ENCODE data around the gene LPP. TPM values are rescaled to one million over a fixed set of nuclear protein-coding genes. Genes with fewer than 3 reads are reported as not detected.

The LPP gene
- total RNA-seq, 3 donors from 2014 or later (not counting 1 experiment from before 2014, with no cell fraction given), result 137 to 163 (median 149) TPM

- Histone ChIP-seq H3K9me3 (ENCODE audit: control insufficient read depth, insufficient read depth, low read length) (no peaks in the 10 kb centered on the region), H3K4me1 (ENCODE audit: control insufficient read depth, insufficient read depth, low read length) (no peaks in the 10 kb centered on the region), H3K36me3 (ENCODE audit: control insufficient read depth, insufficient read depth, low read length) (peaks cover 10% of the 10 kb centered on the region), H3K27ac (ENCODE audit: low read length) (no peak overlapping the region), H3K4me3 (ENCODE audit: low read length) (no peak overlapping the region), H3K27me3 (ENCODE audit: control insufficient read depth, insufficient read depth, low read length) (no peaks in the 10 kb centered on the region)
- no peak for ATAC-seq
- H3K27me3 Mint-ChIP-seq (ENCODE audit: low read depth in 2 of 2), result no peaks in the 10 kb centered on the region
- no peak for DNase-seq
- peaks cover 0 to 5% of the 10 kb centered on the region in 2 donors for H3K4me1 Mint-ChIP-seq
- no peaks in the 10 kb centered on the region for H3K36me3 Mint-ChIP-seq
- no peak overlapping the region for H3K27ac Mint-ChIP-seq
- TF ChIP-seq CTCF (IDR thresholded peaks at IDR 0.05), result no peak
- 100% methylated on average over 4 of the region's 6 CpGs for WGBS (ENCODE audit: insufficient coverage)
- H3K4me3 Mint-ChIP-seq, result no peak overlapping the region
- intact Hi-C loops (cut with micrococcal nuclease), result no loop called here
- H3K9me3 Mint-ChIP-seq, result no peaks in the 10 kb centered on the region
Measured at GRCh38 chr3:188761439-188761838, 607.5 kb downstream of the LPP start.

GRCh38 chr3:188761964-188762363, 608.0 kb downstream of the LPP start:
- H3K36me3 Mint-ChIP-seq, result no peaks in the 10 kb centered on the region
- intact Hi-C loops (cut with micrococcal nuclease), result no loop called here
- no peaks in the 10 kb centered on the region for H3K9me3 Mint-ChIP-seq
- peaks cover 0 to 5% of the 10 kb centered on the region in 2 donors for H3K4me1 Mint-ChIP-seq
- no peak for ATAC-seq
- no peak overlapping the region for H3K27ac Mint-ChIP-seq
- no peaks in the 10 kb centered on the region for H3K27me3 Mint-ChIP-seq (ENCODE audit: low read depth in 2 of 2)
- no peaks in the 10 kb centered on the region for H3K4me1 ChIP-seq (ENCODE audit: control insufficient read depth, insufficient read depth, low read length)
- H3K9me3 ChIP-seq (ENCODE audit: control insufficient read depth, insufficient read depth, low read length), result no peaks in the 10 kb centered on the region
- H3K27me3 ChIP-seq (ENCODE audit: control insufficient read depth, insufficient read depth, low read length), result no peaks in the 10 kb centered on the region
- H3K4me3 ChIP-seq (ENCODE audit: low read length), result no peak overlapping the region
- peaks cover 10% of the 10 kb centered on the region for H3K36me3 ChIP-seq (ENCODE audit: control insufficient read depth, insufficient read depth, low read length)
- 95% methylated on average over 3 of the region's 3 CpGs for WGBS (ENCODE audit: insufficient coverage)
- DNase-seq, result no peak
- H3K4me3 Mint-ChIP-seq, result no peak overlapping the region
- no peak overlapping the region for H3K27ac ChIP-seq (ENCODE audit: low read length)
- no peak for TF ChIP-seq CTCF (IDR thresholded peaks at IDR 0.05)

GRCh38 chr3:188764609-188765008, 610.7 kb downstream of the LPP start:
- no peaks in the 10 kb centered on the region for H3K27me3 Mint-ChIP-seq (ENCODE audit: low read depth in 2 of 2)
- DNase-seq (no peak), ATAC-seq (no peak)
- peaks cover 0 to 5% of the 10 kb centered on the region in 2 donors for H3K4me1 Mint-ChIP-seq
- H3K4me1 ChIP-seq (ENCODE audit: control insufficient read depth, insufficient read depth, low read length), result no peaks in the 10 kb centered on the region
- 100% methylated on average over 1 of the region's 1 CpG for WGBS (ENCODE audit: insufficient coverage)
- no peak overlapping the region for H3K4me3 Mint-ChIP-seq
- H3K36me3 ChIP-seq (ENCODE audit: control insufficient read depth, insufficient read depth, low read length), result peaks cover 10% of the 10 kb centered on the region
- H3K27ac ChIP-seq (ENCODE audit: low read length), result no peak overlapping the region
- no peak for TF ChIP-seq CTCF (IDR thresholded peaks at IDR 0.05)
- intact Hi-C loops (cut with micrococcal nuclease), result no loop called here
- no peaks in the 10 kb centered on the region for H3K36me3 Mint-ChIP-seq
- no peak overlapping the region for H3K27ac Mint-ChIP-seq
- H3K9me3 Mint-ChIP-seq, result no peaks in the 10 kb centered on the region
- H3K9me3 ChIP-seq (ENCODE audit: control insufficient read depth, insufficient read depth, low read length), result no peaks in the 10 kb centered on the region
- no peak overlapping the region for H3K4me3 ChIP-seq (ENCODE audit: low read length)
- H3K27me3 ChIP-seq (ENCODE audit: control insufficient read depth, insufficient read depth, low read length), result no peaks in the 10 kb centered on the region

- TF ChIP-seq CTCF (IDR thresholded peaks at IDR 0.05), result no peak
- ATAC-seq (no peak), DNase-seq (no peak)
- no peak overlapping the region for H3K27ac Mint-ChIP-seq
- no peaks in the 10 kb centered on the region for H3K9me3 ChIP-seq (ENCODE audit: control insufficient read depth, insufficient read depth, low read length)
- H3K4me3 Mint-ChIP-seq, result no peak overlapping the region
- peaks cover 5 to 11% of the 10 kb centered on the region in 2 donors for H3K4me1 Mint-ChIP-seq
- intact Hi-C loops (cut with micrococcal nuclease), result no loop called here
- no peaks in the 10 kb centered on the region for H3K9me3 Mint-ChIP-seq
- H3K4me3 ChIP-seq (ENCODE audit: low read length), result no peak overlapping the region
- no peaks in the 10 kb centered on the region for H3K36me3 Mint-ChIP-seq
- H3K27ac ChIP-seq (ENCODE audit: low read length), result no peak overlapping the region
- H3K36me3 ChIP-seq (ENCODE audit: control insufficient read depth, insufficient read depth, low read length), result no peaks in the 10 kb centered on the region
- H3K27me3 ChIP-seq (ENCODE audit: control insufficient read depth, insufficient read depth, low read length), result no peaks in the 10 kb centered on the region
- 100% methylated on average over 2 of the region's 3 CpGs for WGBS (ENCODE audit: insufficient coverage)
- no peaks in the 10 kb centered on the region for H3K4me1 ChIP-seq (ENCODE audit: control insufficient read depth, insufficient read depth, low read length)
- no peaks in the 10 kb centered on the region for H3K27me3 Mint-ChIP-seq (ENCODE audit: low read depth in 2 of 2)
Measured at GRCh38 chr3:188769831-188770230, 615.9 kb downstream of the LPP start.
